CD4-positive, alpha-beta T cell treated with Interleukin-12 subunit alpha and Interleukin-12 subunit beta, for 1 hour (primary cell): ENCODE results near the gene BOD1.

Experiments
- DNase-seq: peaks from one replicate; pipeline ENCODE4 v3.0.0-alpha.2; 2020

The BOD1 gene

DNA sequence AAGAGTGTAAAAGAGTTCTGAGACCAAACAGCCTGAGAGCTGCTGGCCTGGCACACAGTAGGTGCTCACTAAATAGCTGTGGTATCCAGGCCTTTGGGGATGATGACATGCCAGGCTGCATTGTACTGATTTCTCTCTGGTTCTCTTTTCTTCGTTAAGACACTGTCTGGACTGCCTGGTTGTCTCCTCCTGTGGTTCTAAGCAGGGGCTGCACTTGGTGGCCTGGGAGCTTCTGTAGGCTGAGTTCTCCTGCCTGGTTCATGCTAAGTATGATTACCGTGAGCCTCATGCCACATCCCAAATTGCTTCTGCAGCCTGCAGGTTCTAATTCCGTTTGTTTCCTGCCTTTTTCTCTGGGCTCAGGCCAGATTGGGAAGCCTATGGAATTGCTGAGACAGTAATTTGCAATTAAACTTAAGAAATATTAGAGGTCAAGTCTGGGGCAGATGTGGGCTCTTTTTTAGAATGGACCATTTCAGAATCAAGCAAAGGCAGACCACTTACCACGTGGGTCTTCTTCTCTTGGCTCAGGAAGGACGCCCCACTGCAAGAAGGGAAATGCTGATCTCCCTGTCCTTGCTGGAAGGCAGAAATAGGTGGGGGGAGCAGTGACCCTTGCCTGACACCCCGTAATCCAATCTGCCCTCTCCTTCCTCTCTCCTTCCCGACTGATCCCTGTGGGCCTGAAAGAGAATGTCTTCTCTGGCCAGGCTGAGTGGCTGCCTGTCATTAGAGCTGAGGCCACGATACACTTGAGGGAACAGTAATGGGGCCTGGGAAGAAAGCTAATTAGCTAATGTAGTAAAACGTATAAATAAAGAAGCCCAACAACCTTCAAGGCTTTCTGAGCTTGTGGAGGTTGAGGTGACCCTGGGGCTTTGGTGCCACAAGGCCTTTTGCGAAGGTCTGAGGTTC, 21.9 kb upstream of the BOD1 start:
- DNase-seq, result no peak

DNA sequence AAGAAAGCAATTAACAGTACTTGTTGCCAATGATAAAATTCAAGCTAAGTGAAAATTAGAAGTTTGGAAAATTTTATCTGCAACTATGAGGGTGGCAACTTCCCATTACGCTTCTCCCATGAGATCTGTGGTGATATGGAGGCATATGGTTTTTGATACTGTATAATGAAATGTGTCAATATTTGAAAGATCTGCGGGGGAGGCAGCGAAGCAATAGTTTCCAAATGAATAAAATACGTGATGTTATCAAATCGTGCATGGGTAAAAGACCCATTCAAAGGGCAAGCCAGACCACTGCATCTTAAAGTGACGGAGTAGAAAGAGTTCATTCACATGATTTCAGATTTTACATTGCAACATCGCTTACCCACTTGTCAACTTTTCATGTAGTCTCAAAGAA, 20.9 kb upstream of the BOD1 start:
- no peak for DNase-seq

DNA sequence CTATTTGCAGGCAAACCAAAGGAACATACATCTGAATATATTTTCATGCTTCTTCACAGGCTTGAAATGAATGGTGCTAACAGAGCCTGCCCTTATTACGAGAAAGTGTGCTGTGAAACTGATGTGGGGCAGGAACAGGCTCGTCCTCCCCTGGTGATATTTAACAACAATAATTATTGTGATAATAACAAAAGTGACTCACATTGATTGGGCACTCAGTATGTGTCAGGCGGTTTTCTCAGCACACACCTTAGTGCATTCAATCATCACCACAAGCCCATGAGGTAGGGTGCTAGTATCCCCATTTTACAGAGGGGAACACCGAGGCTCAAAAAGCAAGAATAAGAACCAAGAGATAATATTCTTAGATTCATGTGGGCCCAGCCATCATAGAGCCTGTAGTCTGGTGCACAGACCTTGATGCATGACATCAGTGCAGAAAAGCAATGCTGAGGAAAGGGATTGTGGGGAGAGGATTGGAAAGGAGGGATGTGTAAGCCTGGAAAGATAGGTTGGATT, 18.1 kb upstream of the BOD1 start:
- DNase-seq, result no peak

DNA sequence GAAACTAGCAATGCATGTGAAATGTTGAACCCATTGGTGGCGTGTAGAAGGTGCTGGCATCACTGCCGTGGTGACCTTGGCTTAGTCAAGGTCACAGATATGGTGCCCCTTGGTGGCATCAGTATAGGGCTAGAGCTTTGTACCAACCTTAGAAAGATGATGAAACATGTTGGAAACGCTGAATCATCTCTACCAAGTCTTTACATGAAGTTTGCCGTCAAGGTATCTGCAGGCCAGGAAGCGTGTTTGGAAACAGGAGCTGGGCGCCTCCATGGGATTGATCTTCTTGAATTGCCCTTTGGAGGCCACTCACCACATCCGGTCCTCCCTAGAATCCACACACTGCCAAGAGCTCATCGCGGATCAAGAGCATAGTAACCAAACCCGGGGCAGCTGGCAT, 16.9 kb upstream of the BOD1 start:
- DNase-seq, result no peak

DNA sequence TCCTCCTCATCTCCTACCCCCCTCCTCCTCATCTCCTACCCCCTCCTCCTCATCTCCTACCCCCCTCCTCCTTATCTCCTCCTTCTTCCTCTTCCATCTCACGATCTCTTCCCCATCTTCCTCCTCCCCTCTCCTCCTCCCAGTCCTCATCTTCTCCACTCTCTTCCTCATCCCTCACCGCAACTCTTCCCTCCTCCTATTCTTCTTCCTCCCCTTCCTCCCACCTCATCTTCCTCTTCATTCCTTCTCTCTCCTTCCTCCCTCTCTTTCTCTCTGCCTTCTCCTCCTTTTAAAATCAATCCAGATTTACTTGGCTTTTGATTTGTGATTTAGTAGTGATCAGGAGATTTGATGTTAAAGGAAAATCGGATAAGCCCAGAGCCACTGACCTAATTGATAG, 15.0 kb upstream of the BOD1 start:
- no peak for DNase-seq

DNA sequence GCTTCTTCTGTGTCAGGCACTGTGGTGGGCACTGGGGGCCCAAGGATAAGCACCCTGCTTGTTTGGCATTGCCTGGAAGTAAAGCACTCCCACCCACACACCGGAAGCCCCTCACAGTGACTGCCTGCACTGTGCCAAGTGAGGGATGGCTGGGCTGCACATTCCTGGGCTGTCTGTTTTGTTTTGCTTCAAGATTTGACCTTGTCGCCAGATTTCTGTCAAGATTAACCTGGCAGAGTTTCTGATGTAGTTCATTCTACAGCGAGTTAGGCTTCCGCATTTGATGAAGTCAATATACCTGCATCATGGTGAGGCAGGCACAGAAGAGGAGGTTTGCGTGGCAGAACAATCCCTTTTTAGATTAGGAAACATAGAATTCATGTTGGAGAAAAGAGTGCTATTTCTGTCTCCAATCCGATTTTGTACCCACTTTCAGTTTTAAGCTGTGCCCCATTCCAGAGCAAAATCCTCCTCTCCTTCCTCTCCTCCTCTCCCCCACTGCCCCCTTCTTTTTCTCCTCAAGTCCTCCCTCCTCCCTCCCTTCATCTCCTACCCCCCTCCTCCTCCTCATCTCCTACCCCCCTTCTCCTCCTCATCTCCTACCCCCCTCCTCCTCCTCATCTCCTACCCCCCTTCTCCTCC, 14.4 kb upstream of the BOD1 start:
- no peak for DNase-seq

DNA sequence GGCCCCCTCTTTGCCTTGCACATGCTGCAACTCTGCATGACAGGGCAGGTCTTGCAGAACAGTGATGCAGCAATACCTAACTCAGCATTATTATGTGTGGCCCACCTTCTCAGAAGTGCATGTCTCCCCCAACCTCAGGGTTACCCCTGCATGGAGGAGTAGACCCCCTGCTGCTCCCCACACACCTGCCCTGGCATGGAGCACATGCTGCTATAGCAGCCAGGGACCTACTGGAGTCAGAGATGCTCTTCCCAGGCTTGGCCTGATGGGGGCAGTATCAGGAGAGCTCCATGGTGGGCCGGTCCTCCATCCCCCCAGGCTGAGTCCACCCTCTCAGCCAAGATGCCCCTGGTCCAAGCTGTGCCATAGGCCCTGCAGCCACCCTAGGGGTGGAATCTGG, 13.2 kb upstream of the BOD1 start:
- DNase-seq, result no peak

DNA sequence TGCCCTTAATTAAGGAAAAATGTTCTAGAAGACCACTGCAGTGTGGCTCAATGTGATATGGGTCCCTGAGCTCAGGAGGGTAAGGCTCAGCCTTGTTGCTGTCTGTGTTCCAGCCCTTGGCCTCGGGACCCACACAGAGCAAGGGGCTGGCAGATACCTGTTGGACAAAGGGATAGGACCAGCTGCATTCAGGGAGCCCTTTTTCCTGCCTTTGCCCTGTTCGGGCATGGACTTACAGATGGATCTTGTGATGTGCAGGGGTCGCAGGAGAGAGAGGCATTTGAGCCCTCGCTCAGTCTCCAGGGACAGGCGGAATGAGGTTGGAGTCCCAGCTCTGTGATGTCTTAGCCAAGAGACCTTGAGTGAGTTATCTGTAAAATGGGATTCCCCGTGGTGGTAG, 12.1 kb upstream of the BOD1 start:
- no peak for DNase-seq

DNA sequence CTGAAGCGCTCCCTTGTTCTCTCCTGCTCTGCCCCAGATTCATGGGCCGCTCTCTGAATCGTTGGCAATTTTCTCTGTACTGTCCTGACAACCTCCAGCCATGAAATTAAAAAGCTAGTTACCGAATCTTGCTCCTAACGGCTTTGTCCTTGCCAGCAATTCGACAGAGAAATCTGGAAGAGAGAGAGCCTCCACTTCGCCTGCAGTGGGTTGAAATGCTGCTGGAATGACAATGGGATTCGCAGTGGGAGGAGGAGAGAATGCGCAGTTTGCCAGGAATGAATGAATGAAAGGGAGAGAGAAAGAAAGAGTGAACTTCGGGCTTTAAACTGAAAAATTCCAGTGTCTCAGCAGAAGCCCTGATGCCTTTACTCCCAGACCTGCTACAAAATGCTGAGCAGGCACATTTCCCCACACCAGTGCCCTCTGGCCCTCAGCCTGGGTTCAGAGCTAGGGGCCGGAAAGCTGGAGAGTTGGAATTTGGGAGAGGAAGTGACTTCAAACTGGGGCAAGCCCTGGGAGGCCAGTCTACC, 11.5 kb upstream of the BOD1 start:
- DNase-seq, result no peak

DNA sequence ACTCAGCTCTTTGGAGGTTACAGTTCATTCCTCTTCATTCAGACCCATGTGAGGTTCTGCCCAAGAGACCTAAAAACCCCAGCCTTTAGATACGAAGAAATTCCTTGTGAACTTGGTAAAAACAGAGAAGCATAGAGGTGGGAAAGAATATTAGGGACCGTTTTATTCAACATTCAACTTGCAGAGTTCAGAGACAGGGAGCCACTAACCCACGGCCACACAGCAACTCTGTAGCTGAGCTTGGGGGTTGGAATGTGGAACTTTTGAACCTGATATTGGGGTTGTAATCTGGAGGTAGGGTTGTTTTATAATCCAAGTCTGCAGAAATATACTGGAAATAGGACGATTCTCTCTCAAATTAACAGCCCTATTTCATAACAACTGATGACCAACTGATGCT, 10.8 kb upstream of the BOD1 start:
- DNase-seq, result no peak

DNA sequence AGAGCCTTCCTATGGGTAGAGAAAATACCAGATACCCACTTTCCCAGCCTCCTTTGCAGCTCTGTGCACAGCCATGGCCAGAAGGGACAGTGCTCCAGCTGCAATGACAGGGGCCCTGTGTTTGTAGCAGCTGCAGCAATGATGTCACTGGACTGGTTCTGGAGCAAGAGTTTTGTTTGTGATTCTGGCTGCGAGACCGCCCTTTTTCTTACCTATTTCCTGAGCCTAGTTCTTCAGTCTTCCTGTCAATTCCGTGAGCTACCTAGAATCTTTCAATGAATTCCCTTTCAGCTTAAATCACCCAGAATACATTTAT, 10.0 kb upstream of the BOD1 start:
- DNase-seq, result no peak

DNA sequence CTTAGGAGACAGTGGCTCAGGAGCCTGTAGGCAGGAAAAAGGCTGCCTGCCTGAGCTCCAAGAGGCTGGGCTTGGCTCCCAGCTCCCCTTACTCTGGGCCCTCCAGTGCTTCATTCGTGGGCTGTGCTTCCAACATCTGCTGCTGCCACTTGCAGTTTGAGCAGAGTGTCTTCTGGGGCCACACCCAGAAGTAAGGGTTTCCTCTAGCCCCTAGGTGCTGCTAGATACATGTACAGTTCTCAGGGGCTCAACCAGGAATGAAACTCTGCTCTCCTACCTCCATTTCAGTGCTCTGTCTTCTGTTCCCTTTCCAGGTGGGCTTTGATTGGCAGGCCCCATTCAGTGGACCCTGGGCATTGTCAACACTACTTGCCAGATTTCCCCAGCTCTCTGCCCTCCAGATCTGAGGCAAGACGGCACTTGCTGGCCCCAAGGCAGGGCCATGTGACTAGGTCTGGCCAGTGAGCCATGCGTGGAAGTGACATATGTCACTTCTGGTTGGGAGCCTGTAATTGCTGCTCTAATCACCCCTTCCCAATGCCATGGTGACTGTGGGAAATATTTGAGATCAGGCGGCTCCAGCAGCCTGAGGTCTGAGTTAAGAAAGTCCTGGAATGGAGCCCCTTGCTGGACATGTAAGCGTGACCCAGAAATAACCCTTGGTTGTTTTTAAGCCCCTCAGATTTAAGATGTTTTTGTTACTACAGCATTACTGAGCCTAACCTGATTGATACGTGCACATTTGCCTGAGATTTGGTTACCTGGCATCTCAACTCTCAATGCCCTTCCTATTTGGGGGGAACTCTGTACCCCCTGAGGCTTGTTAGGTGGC, 9.4 kb upstream of the BOD1 start:
- DNase-seq, result no peak

DNA sequence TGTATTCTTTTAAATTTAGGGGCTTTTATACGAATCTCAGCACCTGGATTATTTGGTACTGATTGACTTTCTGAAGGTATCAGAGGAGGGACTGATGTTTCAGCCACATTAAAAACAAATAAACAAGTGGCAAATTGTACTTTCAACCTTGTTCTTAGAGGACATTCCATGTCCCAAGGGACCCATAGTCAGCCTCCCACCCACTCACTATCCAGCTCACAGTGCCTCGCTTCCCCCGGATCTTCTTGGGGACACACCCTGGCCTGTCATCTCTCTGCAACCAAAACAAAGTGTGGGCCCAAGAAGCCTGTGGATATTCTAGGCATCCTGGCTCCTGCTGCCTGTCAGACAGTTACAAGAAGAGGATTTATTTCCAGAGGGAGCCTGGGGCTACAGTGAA, 8.8 kb upstream of the BOD1 start:
- no peak for DNase-seq

DNA sequence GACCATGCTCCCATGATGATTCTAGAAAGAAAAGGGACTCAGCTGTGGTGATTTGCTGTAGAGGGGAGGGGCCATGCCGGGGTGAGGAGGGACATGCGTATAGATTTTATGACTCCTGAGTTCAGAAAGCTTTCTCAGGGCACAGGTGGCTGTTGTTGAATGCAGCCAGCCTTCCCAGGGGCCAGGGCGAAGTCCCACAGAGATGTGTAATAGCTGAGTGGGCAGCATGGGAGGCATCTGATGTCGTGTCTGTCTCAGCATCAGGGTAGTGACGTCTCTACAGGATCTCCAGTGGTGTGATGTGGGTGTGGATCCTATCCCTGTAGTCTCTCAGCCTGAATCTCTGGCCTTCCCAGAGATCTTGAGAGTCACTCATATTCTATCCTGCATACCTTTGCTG, 7.8 kb upstream of the BOD1 start:
- no peak for DNase-seq

DNA sequence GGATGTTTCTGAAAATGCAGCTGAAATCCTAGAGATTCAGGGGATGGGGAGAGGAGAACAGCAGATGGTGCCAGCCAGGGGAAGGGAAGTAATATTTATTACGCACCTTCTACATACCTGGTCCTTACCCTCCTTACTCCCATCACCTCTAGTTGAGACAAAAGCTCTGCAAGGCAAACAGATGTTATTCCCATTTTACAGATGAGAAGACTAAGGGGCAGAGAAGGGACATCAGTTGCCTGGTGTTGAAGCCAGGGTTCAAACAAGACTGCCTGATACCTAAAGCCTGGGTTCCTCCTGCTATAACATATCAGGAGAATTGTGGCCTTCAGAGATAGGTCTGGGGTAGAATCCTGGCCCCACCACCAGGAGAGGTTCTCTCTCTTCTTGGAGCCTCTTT, 7.3 kb upstream of the BOD1 start:
- DNase-seq, result no peak

DNA sequence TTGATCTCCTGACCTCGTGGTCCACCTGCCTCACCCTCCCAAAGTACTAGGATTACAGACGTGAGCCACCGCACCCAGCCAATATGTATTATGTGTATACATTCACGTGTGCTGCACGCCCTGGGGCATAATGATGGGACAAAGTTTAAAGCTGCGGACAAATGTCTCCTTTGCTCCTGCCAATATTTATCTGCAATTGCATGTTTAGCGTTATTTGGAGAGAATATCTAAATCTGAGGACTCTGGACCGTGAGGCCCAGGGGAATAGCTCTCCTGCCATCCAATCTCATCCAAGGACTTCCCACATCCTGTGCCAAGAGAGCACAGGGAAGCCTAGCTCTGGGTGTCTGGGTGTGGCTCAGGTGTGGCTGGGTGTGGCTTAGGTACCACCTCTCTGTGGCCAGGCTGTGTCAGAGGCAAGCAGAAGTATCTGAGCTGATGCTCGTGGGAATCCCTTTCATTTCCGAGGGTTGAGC, 6.9 kb upstream of the BOD1 start:
- no peak for DNase-seq

DNA sequence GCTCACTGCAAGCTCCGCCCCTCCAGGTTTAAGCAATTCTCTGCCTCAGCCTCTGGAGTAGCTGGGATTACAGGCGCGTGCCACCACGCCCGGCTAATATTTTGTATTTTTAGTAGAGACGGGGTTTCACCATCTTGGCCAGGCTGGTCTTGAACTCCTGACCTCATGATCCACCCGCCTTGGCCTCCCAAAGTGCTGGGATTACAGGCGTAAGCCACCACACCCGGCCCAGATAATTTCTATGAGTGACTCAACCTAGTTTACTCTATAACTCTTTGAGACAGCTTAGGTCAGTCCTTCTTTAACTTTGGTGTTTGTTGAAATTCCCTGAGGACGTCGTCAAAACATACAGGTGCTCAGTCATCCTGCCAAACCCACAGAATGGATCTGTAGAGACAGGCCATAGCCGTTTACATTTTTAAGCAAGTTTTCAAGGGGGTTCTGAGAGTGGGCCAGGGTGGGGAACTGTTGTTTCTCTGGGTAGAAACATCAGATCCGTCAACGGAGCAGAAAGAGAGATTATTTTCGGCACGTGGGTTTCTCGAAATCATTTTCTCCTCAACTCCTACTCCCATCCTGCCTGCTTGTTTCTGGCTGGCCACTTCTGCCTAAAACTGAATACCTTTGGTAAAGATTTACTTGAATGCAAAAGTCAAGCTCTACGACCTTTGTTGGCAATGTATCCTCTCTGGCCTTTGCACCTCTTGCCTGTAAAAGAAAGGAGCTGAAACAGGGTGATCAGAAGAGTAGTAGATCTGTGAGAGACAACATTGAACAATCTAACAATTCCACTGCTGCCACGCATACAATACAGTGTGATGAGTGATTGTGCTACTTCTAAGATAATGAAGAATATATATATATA, 6.0 kb upstream of the BOD1 start:
- no peak for DNase-seq

DNA sequence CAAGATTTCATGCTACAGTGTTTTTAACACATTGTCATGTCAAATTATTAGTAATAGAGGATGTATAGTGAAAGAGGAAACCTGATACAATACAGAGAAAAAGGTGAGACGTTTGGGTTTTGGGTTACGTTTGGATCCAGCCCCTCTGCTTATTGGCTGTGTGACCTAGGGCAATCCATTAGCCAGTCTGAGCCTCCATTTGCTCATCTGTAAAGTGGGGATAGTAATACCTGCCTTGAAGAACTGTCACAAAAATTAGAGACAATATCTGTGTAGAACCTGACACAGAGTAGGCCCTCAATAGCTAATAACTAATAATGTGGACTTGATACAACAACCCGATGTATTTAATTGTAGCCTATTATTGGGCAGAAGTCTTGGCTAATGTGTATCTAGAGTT, 4.3 kb upstream of the BOD1 start:
- DNase-seq, result no peak

DNA sequence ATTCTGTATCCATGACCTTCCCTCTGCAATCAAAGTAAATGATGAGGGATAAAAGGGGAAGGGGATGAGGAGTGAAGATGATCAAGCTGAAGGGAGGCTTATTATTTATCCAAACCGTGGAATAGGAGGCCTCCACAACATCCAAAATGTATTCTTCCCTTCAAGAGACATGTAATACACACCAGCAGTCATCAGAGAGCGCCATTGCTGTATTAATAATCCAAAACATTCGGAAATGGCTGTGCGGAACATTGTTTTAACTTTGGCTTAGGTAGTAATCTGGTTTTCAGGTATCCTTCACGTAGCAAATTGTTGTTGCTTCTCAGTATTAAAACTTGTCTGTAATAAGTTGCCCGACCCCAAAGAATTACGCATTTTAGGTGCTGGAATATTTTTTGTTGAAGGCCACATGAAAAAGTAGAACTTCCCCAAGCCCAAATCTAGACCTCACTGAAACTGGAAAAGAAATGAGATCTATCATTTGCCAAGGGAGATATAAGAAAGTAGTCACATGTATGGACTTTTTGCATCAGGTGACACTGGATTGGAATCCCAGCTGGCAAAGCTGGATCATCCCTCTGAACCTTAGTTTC, 2.6 kb upstream of the BOD1 start:
- peak; percentile 75 for DNase-seq

DNA sequence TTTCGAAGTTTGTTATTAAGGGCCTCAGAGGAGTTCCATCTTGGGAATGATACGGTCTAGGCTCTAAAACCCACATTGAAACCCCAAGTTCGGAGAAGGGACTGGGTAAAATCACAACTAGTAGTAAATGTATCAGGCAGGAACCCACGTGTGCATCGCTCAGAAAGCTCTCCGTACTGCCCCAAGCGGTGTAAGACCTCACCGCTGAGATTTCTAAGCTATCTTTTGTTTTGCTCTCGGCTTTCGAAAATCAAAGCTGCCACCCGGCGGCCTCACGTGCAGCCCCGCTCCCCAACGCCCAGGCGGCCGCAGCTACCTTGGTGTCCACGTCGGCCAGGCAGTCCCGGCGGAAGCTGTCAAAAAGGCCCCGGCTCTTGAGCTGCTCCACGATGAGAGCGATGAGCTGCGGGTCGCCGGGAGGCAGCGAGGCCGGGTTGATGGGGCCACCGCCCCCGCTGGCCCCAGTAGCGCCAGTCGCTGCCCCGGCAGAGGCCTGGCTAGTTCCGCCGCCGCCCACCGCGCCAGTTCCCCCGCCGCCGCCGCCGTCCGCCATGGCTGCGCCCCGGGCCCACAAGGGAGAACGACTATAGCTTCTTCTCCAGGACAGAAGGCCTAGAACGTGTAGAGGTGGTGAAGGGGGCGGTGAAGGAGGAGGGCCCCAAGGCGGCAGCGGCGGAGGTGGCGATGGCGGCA, 420 bp downstream of the BOD1 start:
- peak; percentile 77 for DNase-seq

DNA sequence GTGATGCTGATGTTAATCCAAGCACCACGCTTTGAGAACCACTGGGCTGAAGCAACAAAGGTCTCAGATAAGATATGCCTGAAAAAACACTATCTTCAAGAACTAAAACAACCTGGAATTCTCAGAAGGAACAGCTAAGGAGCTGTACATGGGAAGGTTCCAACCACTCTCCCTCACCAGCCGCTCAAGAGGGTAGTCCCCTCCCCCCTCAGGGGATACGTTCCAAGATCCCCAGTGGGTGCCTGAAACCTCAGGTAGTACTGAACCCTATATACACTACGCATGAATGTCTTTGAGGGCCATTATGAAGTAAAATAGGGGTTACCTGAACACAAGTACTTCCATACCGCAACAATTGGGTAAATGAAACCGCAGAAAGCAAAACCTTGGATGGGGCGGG, 1.9 kb downstream of the BOD1 start:
- no peak for DNase-seq
